Measurements from ENCODE around the gene SCUBE2.

SCUBE2 gene

DNA sequence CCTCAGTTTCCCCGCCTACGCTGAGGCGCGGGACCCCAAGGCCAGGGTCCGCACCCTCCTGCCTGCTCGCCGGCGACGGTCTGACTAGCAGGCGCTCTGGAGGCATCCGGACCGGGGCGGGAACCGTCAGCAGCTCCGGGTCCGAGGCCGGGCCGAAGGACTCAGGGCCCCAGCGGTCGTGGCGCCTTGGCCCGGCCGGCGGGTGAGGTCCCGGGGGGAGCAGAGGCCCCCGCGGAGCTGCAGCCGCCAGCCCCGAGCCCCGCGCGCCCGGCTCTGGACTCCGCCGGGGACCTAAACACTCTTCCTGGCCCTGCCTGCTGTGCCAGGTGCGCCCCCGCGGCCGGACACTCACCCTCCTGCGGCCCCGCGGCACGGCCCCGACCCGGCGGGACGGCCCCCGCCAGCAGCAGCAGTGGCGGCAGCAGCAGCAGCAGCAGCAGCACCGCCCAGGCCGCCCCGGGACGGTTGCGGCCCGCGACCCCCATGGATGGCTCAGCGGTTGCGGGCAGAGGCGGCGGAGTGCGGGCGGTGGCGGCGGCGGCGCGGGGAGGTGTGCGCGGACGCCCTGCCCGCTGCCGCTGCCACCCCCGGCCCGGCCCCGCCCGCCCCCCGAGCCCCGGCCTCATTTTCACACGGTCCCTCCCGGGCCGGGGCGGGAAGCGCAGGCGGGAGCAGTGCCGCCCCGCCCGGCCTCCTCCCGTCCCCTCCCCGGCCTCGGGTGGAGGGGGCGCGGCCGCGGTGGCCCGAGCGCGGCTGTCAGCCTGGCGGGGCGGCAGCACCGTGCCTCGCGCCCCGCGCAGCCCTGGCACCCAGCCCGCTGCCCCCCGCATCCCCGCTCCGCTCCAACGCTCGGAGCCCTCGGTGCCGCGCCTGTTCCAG lies at the start of gene SCUBE2:
TSS of gene SCUBE2 (minus strand) at position 556 of the 879 bp plus-strand sequence. CDS start at position 485, 71 bp downstream.
- FAIRE-seq (no peak), DNase-seq (ENCODE audit: extremely low spot score, insufficient read length, low read depth) (no peak)

DNA sequence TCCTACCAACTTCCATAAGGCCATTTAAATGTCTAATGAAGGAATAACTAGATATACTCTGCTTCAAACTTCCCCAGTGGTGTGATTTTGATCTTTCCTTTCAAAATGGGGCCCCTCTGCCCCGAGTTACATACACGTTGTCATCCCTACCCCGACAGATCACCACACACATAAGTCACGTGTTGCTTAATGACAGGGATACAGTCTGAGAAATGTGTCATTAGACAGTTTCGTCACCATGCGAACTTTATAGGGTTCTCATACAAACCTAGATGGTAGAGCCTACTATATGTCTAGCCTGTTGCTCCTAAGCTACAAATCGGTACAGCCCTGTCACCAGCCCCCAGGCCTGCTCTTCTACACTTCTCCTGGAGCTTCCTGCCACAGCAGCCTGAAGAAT lies 49.8 kb upstream of the SCUBE2 start:
- DNase-seq (ENCODE audit: extremely low spot score, insufficient read length, low read depth) = no peak
- no peak for FAIRE-seq

DNA sequence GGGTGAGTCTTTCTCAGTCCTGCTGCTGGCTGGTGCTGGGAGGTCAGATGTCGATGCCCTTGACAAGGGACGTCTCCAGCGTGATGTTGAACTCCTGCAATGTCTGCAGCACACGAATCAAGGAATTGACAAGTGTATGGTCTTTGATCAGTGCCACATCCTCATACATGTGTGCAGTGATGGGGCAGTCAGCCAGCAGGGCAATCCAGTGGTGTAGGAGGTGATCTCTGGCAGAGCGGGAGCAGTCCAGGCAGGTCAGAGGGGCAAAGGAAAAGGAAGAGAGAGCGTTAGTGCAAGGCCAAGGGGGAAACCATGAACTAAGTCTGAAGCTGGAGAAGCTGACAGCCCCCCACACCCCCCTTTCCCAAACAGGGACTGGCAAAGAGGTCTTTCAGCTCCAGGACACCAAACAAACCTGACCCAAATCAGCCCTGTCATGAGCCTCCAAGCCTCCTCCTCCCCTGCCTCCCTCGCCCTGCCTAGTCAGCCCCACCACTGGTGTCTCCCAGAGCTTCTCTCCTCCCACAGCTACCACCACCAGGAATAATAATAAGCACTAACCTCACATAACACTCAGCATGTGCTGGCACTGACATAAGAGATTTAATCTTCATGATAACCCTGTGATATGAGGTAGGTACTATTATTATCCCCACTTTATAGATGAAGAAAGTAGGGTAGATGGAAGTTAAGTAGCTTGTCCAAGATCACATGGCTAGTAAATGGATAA lies 48.4 kb upstream of the SCUBE2 start:
- DNase-seq (ENCODE audit: extremely low spot score, insufficient read length, low read depth) = no peak
- no peak for FAIRE-seq

DNA sequence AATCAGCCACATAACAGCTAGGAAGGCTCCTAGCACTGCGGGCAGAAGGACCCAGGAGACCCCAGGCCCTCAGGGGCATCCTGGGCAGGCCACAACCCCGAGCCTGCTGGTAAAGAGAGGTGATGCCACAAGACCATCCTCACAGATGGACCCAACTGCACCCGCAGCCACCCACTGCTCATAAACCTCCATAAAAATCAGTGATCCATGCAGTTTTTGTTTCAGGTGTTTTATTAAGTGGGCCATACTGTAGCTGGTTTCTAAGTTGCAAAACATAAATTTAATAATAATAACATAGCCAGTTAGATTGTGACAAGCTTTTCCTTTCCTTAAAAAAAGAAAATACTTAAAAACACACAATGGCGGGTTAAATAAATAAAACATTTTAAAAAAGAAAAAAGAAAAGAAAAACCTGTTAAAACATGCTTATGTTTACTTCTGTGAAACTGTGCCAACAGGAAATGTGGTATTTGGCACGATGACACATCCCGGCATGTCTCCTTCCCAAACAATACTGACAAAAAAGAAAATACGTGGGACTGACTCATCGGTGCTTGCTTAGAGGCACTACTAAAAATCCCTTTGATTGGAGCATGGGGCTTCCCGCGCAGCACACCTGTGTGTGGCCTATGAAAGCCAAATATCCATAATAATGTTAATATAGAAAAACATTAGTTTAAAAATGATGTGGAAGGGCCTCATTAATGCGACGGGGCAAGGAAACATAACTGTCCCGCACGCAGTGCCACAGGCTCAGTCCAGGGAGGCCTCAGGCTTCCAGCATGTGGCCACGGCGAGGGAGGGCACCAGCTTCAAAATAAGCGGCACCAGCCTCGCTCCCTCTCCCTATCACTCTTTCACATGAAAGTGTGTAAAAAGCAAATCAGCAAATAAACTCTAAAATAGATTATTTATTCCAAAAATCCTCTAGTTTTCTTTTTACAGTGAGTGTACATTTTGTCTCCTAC lies 47.5 kb upstream of the SCUBE2 start:
- DNase-seq (ENCODE audit: extremely low spot score, insufficient read length, low read depth) (no peak), FAIRE-seq (no peak)

DNA sequence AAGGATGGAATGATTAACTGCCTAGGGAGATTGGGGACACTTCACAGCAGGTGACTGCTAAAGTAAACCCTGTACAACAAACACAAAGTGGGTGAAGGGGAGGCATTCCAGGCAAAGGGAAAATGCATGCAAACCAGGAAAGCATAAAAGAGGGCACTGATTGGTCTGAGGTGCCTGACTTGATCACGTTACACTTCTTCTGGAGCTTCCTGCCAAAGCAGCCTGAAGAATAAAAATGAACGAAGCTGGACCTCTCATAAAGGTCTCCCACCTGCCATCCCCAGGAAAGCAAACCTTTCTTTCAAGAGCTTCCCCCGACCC lies 46.7 kb upstream of the SCUBE2 start:
- FAIRE-seq (no peak), DNase-seq (ENCODE audit: extremely low spot score, insufficient read length, low read depth) (no peak)

DNA sequence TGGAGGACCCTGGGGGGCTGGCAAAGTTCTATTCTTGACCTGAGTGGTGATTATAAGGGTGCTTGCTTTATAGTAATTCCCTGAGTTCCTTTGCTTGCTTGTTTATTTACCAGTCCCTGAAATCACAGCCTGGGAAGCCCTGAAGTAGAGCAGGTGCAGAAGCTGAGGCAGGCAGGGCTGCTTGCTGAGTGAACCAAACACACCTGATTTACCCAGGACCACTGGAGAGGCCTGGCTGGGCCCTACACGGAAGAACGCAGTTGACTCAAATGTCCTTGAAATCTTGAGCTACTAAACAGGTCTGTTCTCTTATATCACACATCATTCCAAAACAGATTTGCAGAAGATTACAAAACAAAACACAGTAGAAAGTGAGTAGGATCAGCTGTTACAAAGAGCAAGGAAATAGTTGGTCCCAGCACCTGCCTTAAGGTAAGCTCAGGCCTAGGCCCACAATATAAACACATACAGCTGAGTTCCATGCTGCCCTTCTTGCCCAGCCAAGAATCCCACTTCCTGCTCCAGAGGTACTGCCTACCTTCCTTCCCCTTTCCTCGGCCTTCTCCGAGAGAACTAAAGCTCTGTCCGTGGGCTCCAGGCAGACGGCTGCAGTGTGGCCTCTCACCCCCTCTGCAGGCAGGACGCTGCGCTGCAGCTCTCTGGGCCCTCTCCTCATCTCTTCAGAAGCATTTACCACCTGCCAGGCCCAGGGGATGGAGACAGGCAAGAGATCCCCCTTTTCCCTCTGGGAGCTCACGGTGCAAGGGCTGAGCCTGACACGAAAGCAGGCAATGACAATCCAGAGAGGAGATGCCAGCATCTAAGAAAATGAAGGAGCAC lies 46.1 kb upstream of the SCUBE2 start:
- FAIRE-seq (peak; percentile 88), DNase-seq (ENCODE audit: extremely low spot score, insufficient read length, low read depth) (peak; percentile 60)

DNA sequence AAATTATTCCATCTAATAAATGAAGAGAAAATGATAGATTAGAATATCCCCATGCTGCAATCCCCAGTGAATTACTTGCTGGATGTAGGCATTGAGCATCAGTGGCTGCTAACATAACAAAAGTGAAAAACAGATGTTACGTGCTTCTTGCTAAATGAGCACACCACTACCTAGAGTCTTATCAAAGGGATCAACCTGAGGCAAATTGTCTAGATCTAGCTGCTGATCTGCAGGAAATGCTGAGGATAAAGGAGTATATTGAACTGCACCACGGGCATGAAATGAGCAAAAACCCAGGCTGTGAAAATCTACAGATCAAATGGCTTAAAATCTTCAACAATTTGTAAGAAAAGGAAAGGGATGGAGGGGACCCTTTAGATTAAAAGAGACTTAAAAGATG lies 45.3 kb upstream of the SCUBE2 start:
- no peak for FAIRE-seq

DNA sequence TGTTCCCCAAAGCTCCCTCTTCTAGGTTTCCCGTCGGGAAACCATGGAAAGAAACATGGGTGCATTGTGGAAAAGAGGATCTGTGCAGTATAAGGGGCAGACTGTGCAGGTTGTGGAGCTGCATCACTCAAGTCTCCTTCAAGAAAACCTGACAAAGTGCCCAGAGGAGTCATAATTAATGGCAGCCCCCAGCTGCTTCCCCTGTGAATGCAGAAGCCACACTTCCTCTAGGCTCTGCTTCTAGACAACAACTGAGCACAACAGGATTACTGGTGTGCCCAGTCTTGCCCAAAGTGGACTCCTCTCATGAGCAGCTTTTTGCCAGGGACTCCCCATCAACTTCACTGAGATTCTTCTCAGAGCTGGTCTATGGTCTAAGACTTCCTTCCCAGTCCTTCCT lies 42.6 kb upstream of the SCUBE2 start:
- no peak for DNase-seq (ENCODE audit: extremely low spot score, insufficient read length, low read depth)
- FAIRE-seq = no peak

More for the DNA sequence above, 45.3 kb upstream of the SCUBE2 start:
- no peak for DNase-seq (ENCODE audit: extremely low spot score, insufficient read length, low read depth)

DNA sequence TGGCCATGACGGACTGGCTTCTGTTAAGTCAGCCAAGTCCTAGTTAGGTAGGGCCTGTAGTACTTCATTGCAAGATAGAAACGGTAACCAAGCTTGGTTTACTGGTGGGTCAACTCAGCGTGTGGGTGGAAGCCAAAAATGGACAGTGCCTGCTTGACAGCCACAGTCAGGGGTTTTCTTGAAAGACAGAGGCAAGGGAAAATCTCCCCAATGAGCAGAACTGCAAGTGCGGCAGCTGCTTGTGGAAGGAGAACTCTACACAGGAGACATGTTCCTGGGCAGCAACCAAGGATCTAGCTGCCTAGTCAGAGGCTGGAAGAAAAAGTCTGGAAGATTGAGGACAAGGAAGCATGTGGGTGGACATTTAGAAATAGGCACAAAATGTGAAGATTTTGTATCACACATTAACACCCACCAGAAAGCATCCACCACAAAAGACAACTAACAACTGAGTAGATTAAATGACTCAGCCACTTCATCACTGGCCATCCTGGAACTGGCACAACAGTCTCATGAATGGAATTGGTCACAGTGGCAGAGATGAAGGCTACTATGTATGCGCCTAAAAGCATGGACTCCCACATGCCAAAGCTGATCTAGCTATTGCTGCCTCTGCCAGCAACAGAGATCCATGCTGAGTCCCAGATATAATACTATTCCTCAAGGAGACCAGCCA lies 40.9 kb upstream of the SCUBE2 start:
- FAIRE-seq = no peak
- no peak for DNase-seq (ENCODE audit: extremely low spot score, insufficient read length, low read depth)

DNA sequence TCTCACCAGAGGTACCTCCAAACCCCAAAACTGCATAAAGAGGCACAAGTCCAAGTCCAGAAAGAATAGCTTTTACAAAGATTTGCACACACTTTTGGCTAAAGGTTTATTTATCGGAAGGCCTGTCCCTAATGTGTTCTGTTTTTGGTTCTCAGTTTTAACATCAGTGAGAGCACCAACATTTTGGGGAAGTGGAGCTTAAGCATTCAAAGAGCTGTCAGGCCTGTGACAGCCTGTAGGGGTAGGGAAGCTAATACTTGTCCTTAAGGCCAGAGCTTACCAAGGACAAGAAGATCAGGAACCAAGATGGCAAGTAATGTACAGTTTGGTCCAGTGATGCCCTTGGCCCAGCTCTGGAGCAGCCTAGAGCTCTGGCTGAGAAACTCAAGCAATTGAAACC lies 38.9 kb upstream of the SCUBE2 start:
- FAIRE-seq = no peak
- DNase-seq (ENCODE audit: extremely low spot score, insufficient read length, low read depth) = no peak

DNA sequence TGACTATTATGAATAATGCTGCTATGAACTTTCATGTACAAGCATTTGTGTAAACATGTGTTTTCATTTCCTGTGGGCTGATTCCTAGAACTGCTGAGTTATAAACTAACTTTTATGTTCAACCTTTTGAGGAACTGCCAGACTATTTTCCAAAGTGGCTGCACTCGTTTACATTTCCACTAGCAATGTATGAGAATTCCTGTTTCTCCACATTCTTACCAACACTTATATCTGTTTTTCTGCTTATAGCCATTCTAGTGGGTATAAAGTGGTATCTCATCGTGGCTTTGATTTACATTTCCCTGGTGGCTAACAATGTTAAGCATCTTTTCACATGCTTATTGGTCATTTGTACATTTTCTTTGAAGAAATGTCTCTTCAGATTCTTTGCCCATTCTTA lies 35.2 kb upstream of the SCUBE2 start:
- no peak for FAIRE-seq
- DNase-seq (ENCODE audit: extremely low spot score, insufficient read length, low read depth) = no peak

DNA sequence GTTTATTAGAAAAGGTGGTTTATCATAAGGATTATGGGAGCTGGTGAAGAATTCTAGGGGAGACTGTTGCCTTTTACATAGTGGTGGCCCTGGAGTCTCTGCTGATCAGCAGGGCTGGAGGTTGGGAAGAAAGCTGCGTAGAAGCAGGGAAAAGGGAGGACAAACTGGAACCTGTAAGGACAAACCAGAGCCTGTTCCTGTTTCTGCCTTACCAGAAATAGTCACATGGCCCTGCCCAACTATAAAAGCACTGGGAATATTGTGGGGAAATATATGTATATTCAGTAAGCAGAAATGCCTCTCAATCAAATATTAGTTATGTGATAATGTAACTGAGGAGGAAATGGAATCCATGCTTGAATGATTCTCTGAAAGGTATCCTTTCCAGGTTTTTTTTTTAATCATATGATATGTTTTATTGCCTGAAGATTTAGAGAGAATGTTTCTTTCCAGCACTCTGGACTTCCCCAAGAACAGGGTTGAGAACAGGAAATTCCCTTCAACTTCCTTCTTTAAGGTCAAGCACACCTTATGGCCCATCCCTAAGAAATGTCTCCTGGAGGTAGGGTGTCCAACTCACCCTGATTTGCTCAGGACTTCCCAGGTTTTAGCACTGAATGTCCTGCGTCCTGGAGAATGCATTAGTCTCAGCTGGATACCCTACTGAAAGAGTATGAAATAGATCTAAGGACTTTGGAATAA lies 33.9 kb upstream of the SCUBE2 start:
- no peak for DNase-seq (ENCODE audit: extremely low spot score, insufficient read length, low read depth)
- no peak for FAIRE-seq

DNA sequence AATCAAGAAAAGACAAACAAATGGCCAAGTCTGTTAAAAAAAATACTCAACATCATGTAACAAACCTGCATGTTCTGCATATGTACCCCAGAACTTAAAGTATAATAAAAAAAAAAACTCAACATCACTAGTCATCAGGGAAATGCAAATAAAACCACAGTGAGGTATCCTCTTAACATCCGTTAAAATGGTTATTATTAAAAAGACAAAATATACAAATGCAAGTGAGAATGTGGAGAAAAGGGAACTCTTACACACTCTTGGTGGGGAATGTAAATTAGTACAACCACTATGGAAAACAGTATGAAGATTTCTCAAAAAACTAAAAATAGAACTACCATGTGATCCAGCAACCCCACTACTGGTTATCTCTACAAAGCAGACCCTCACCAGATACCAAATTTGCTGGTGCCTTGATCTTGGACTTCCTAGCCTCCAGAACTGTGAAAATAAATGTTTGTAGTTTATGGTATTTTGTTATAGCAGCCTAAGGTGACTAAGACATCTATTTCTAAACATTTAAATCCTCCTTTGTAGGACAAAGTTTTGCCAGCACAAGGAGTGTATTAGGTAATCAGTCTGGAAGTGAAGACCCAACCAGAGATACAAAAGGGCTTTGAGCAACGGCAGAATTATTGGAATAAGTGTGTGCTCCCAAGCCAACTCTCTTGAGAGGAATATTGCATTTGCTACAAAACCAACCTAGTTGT lies 32.4 kb upstream of the SCUBE2 start:
- FAIRE-seq (no peak), DNase-seq (ENCODE audit: extremely low spot score, insufficient read length, low read depth) (no peak)

DNA sequence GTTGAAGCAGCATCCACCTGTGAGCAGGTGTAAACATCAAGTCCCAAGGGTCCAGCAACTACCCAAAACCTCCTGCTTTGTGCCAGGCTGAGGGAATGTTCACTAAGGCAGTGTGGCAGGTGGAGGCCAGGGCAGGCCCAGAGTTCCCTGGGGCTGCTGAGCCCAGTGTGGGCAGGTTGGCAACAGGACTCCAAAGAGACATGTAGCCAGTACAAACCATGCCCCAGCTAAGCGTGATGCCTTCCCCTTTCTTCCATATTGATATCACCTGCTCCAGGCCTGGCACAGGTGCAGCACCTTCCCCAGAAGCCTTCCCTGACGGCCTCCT lies 30.0 kb upstream of the SCUBE2 start:
- FAIRE-seq = no peak
- no peak for DNase-seq (ENCODE audit: extremely low spot score, insufficient read length, low read depth)

DNA sequence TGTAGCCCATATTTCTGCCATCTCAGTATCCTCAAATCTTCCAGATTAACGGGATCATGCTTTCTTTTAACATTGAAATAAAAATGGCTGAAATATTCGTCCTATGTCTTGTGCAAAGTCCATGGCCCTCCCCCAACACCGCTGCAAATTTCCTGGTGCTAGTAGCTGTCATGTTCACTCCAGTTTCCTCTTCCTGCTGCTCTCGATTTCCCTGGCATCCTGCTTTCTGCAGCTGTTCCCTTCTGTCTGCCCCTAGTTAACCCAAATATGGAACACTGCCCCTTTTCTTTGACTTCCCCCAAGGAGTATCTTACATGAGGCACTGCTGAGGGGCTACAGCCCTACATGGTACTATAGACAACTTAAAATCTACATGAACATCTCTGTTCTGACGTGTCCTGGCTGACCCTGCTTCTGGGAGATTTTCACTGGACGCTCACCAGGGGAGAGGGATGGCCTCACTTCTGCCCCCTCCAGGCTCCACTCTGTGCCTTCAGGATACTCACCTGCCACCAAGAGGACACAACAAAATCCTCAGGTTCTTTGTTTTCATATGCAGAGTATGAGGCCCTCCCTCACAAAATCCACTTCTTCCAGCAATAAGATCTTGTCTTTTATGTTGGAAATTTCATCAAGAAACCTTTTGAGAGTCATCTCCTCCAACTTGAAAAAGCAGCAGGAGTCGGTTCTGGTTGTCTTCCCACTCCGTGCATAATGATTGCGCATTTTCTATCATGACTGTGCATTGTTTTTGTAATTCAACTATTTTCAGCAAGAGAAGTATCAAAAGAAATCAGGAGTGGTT lies 29.5 kb upstream of the SCUBE2 start:
- FAIRE-seq = no peak

DNA sequence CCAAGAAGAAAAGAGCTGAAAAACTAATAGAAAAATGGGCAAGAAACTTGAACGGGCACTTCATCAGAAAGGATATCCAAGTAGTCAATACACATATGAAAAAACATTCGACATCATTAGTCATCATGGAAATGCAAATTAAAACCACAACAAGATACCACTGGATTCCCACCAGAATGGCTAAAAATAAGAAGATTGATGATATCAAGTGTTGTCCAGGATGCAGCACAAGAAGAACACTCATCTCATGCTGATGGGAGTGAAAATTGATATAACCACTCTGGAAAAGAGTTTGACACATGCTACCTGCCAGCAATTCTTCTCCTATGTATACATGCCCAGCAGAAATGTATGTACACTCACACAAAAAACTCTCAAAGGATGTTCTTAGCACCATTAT lies 26.9 kb upstream of the SCUBE2 start:
- FAIRE-seq (no peak), DNase-seq (ENCODE audit: extremely low spot score, insufficient read length, low read depth) (no peak)

More for the DNA sequence above, 29.5 kb upstream of the SCUBE2 start:
- no peak for DNase-seq (ENCODE audit: extremely low spot score, insufficient read length, low read depth)

DNA sequence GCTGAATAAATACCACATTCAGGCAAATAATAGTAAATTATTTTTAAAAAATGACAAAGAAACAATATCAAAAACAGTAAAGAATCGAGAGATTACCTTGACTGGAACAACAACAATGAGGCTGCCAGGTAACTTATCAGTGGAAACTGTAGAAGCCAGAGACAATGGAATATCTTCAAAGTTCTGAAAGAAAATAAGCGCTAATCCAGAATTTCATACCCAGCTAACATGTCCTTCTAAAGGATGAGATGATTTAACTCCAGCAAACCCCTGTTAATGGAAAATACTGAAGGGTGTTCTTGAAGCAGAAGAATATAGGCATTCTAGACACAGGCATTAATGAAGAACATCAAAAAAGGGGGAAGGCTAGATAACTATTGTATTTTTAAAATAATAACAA lies 20.7 kb upstream of the SCUBE2 start:
- FAIRE-seq = no peak

More for the DNA sequence above, 20.7 kb upstream of the SCUBE2 start:
- DNase-seq (ENCODE audit: extremely low spot score, insufficient read length, low read depth) = no peak

All from GM18507 (cell line).